IPS DF 6.9 (cell line): Measurements from ENCODE around the gene CARD11.

Experiments used
- DNase-seq: peaks from one replicate; pipeline ENCODE4 v3.0.0-alpha.2; 2013; ENCODE audit warnings: low read depth, low spot score
- H3K27ac ChIP-seq: one replicate; pipeline ENCODE4 v1.5.1; 2013; ENCODE audit warnings: low read length, control low read depth
- H3K27me3 ChIP-seq: 2 replicates; pipeline ENCODE4 v1.6.1; 2013; ENCODE audit warnings: mild to moderate bottlenecking, low read length; ENCODE audit not compliant: control insufficient read depth, insufficient read depth
- H3K36me3 ChIP-seq: 2 replicates; pipeline ENCODE4 v1.6.1; 2013; ENCODE audit warnings: low read length; ENCODE audit not compliant: control insufficient read depth, insufficient read depth
- H3K4me1 ChIP-seq: 2 replicates; pipeline ENCODE4 v1.6.1; 2013; ENCODE audit warnings: low read length; ENCODE audit not compliant: control insufficient read depth, insufficient read depth
- H3K4me3 ChIP-seq: 2 replicates; pipeline ENCODE4 v1.5.1; 2013; ENCODE audit warnings: mild to moderate bottlenecking, low read length
- H3K9me3 ChIP-seq: 2 replicates; pipeline ENCODE4 v1.6.1; 2013; ENCODE audit warnings: low read length, inconsistent platforms; ENCODE audit not compliant: control insufficient read depth, insufficient read depth
- WGBS: extraction: QIAGEN DNeasy Blood & Tissue Kit; methylation state at CpG from one replicate; pipeline ENCODE4 v1.1.7; 2013; ENCODE audit warnings: mixed read lengths, missing lambda C conversion rate; ENCODE audit not compliant: insufficient read length, insufficient coverage; 5-methylcytosine and 5-hydroxymethylcytosine counted together

Gene CARD11

GRCh38 chr7:2945171-2945570 lies 98.5 kb downstream of the CARD11 start:
- no peak for DNase-seq
- Histone ChIP-seq H3K9me3 (no peaks in the 10 kb centered on the region), H3K4me1 (no peaks in the 10 kb centered on the region), H3K27me3 (no peaks in the 10 kb centered on the region), H3K4me3 (no peak overlapping the region), H3K36me3 (peaks cover 7% of the 10 kb centered on the region), H3K27ac (no peak overlapping the region)
- 100% methylated on average over 1 of the region's 4 CpGs for WGBS

GRCh38 chr7:2944739-2945138 lies 98.9 kb downstream of the CARD11 start:
- Histone ChIP-seq H3K4me3 (no peak overlapping the region), H3K27me3 (no peaks in the 10 kb centered on the region), H3K27ac (no peak overlapping the region), H3K36me3 (peaks cover 7% of the 10 kb centered on the region), H3K9me3 (no peaks in the 10 kb centered on the region), H3K4me1 (no peaks in the 10 kb centered on the region)
- no CpG with 5 or more reads among the region's 5 CpGs for WGBS
- DNase-seq = no peak

- Histone ChIP-seq H3K4me1 (no peaks in the 10 kb centered on the region), H3K27me3 (no peaks in the 10 kb centered on the region), H3K9me3 (no peaks in the 10 kb centered on the region), H3K36me3 (peaks cover 7% of the 10 kb centered on the region; the same call in 1 of the 2 replicates), H3K4me3 (no peak overlapping the region), H3K27ac (no peak overlapping the region)
- no peak for DNase-seq
- WGBS = no CpG with 5 or more reads among the region's 35 CpGs
These were observed 99.6 kb downstream of the CARD11 start for GRCh38 chr7:2943851-2944601.

GRCh38 chr7:2941216-2941859 lies 102.3 kb downstream of the CARD11 start:
- Histone ChIP-seq H3K4me3 (no peak overlapping the region), H3K27me3 (no peaks in the 10 kb centered on the region), H3K36me3 (peaks cover 7% of the 10 kb centered on the region; the same call in 1 of the 2 replicates), H3K9me3 (no peaks in the 10 kb centered on the region), H3K4me1 (no peaks in the 10 kb centered on the region), H3K27ac (no peak overlapping the region)
- no peak for DNase-seq
- no CpG with 5 or more reads among the region's 12 CpGs for WGBS

GRCh38 chr7:2940466-2940865 lies 103.2 kb downstream of the CARD11 start:
- H3K4me1 ChIP-seq = no peaks in the 10 kb centered on the region
- no peaks in the 10 kb centered on the region for H3K27me3 ChIP-seq
- no peak overlapping the region for H3K4me3 ChIP-seq
- H3K27ac ChIP-seq = no peak overlapping the region
- H3K36me3 ChIP-seq = peaks cover 7% of the 10 kb centered on the region; the same call in 1 of the 2 replicates
- DNase-seq = no peak
- no peaks in the 10 kb centered on the region for H3K9me3 ChIP-seq

- Histone ChIP-seq H3K27ac (no peak overlapping the region), H3K4me3 (no peak overlapping the region), H3K9me3 (no peaks in the 10 kb centered on the region), H3K27me3 (no peaks in the 10 kb centered on the region), H3K36me3 (peaks cover 6% of the 10 kb centered on the region; the same call in 1 of the 2 replicates), H3K4me1 (no peaks in the 10 kb centered on the region)
- DNase-seq = no peak
- WGBS = no CpG with 5 or more reads among the region's 13 CpGs
These were observed 104.3 kb downstream of the CARD11 start for GRCh38 chr7:2939193-2939885.

- H3K36me3 ChIP-seq = no peaks in the 10 kb centered on the region; the same call in 1 of the 2 replicates
- DNase-seq = no peak
- no CpG with 5 or more reads among the region's 19 CpGs for WGBS
- H3K27me3 ChIP-seq = no peaks in the 10 kb centered on the region
- no peaks in the 10 kb centered on the region for H3K9me3 ChIP-seq
- no peaks in the 10 kb centered on the region for H3K4me1 ChIP-seq
- H3K27ac ChIP-seq = no peak overlapping the region
- no peak overlapping the region for H3K4me3 ChIP-seq
These were observed 105.0 kb downstream of the CARD11 start for GRCh38 chr7:2938514-2939192.

- Histone ChIP-seq H3K9me3 (no peaks in the 10 kb centered on the region), H3K27ac (no peak overlapping the region), H3K36me3 (no peaks in the 10 kb centered on the region), H3K4me1 (no peaks in the 10 kb centered on the region), H3K4me3 (no peak overlapping the region), H3K27me3 (no peaks in the 10 kb centered on the region)
- WGBS = no CpG with 5 or more reads among the region's 19 CpGs
- no peak for DNase-seq
These were observed 105.8 kb downstream of the CARD11 start for GRCh38 chr7:2937701-2938513.

- 0 out of 2 replicates have a peak, but pooled peaks cover 1% of the 10 kb centered on the region for H3K36me3 ChIP-seq
- H3K9me3 ChIP-seq = no peaks in the 10 kb centered on the region
- H3K27me3 ChIP-seq = no peaks in the 10 kb centered on the region
- no peak overlapping the region for H3K4me3 ChIP-seq
- no peak overlapping the region for H3K27ac ChIP-seq
- no peak for DNase-seq
- H3K4me1 ChIP-seq = no peaks in the 10 kb centered on the region
- WGBS = no CpG with 5 or more reads among the region's 29 CpGs
These were observed 106.6 kb downstream of the CARD11 start for GRCh38 chr7:2936891-2937580.
